ENCODE measurements around the gene SEMA5B.

Gene SEMA5B

DNA sequence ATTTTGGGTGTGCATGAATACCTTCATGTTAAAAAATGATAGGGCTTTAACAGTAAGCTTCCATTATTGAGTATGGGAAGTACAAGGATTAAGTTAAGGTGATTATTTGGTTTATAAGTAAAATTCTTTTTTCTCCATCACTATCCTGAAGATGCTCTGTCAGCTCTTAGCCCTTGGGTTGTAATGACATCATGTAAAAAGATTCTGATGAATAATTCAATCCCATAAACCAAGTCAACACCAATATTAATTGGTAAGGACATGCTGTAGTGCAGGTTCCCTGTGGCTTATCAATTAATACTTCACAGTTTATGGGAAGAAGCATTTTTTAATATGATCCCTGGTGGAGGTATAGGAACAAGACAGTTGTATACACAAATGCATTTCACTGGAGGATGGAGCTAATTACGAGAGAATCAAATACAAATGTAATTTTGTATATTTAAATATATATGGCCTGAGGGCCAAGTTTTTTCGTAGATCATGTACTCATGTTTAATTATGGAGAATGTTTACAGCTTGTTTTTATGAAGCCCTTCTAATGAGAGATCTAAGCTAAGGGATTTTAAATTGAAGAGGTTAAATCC is 145.1 kb downstream of the SEMA5B start:
- no peak for DNase-seq

DNA sequence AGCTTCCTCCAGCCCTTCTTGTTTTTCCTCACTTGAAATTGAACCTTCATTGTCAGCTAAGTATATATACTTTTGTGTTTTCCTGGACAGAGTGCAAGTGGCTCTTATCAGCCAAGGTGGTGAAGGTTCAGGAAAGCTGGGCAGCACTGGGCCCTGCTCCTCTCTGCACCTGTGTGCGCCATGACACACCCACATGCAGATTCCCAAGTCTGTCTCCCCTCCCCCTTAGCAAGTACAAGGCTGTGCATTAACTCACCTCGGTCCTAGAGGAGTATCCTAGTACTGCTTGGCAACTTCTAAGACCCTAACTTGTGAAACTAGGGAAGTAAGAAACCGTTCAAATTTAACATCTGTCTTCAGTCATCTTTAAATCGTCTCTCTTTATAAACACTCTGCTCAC is 146.9 kb downstream of the SEMA5B start:
- DNase-seq = no peak

DNA sequence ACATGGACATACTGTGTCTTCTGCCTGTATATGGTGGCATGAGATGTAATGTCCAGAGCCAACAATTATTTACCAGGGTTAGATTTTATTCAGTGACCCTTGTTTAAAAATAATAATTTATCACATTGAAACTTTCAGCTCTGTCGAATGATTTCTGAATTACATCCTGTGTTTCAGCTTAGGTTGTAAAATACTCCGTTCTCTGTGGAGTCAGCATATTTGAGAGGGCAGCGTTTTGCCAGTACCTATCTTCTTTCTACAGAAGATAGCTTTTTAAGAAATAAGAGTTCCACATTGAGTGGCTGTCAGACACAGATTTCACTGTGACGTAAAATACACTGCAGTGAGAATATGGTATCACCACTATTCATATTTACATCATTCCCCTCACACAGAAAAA is 147.4 kb downstream of the SEMA5B start:
- no peak for DNase-seq

DNA sequence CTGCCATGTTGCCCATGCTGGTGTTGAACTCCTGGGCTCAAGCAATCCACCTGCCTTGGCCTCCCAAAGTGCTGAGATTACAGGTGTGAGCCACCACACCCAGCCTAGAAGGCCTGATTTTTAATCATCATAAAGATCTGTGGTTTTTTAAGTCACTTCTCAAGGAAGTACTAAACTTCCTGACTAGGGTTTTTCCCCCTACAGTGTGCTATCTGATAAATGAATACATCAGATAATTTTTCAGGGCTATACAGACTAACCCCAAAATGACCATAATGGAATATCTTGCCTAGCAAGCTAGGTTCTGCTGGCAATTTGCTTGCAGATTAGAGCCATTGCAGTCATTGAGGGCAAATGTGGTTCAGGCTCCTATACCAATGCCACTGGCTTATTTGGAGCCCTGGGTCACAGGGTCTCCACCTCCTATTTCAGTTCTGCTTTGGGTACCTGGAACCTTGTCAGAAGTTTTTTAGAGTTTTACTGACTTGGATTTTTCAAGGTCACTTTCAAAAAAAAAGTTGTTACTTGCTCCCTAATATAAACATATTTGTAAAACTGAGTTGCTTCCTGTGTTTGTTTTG is 151.9 kb downstream of the SEMA5B start:
- DNase-seq = no peak

DNA sequence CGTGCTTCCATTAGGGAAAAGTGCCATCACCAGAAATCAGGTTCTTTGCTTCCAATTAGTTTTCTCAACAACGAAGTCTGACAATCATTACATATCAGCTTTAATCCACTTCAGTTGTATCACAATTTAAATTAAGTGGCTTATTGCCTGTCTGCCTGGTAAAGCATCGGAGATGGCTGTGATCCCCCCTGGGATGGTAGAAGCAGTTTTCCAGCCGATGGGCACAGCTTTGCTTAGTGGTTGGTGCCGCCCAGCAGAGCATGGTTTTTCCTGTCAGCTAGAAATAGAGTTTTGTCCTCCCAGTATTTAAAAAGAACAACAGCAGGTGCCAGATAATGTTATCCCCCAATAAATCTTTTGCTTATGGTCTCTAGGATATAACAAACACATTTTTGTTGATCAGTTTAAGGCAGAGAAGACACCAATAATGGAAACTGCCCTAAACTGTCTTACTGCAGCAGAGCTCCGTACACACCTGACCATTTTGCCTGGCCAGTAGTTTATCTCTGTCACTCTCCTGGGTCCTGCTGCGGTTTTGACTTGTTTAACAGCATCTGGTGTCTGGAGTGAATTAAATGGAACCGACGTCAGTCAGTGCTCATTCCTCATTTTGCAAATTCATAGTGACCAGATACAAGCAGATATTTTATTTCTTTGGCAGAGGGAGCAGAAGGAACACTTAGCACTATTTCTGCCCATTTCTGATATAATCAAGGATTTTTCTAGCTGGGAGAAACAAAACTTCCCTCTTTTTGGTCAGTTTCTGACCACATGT is 153.6 kb downstream of the SEMA5B start:
- no peak for DNase-seq

DNA sequence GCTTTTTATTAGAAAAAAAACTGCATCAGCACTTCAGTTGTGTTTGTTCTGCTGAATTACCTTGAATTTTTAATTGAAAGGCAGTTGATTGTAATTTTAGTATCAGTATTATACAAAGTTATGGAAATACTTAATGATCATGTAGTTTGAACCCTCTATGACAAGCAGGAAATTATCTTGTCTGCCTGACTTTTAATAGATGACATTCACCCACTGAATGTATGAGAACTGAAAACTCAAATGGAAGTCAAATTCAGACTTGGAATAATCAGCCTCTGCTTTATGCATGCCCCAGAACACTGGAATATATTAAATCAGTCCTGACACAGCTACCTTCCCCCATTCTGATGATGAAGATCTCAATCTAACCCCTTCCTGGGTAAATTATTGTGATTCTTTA is 159.2 kb downstream of the SEMA5B start:
- no peak for DNase-seq

DNA sequence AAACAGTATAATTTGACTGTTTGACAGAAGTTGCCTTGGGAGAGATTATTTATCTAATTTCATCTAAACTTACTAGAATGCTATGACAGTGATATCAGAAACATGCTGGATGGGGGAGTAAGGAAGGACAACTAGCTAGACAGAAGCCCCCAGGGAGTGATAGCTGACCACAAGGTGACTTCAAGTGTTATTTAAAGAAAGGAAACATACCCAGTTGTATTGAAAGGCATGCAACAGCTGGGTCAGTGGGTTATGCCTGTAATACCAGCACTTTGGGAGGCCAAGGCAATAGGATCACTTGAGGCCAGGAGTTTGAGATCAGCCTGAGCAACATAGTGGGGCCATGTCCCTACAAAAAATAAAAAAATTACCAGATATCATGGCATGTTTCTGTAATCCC is 163.1 kb downstream of the SEMA5B start:
- DNase-seq = no peak

DNA sequence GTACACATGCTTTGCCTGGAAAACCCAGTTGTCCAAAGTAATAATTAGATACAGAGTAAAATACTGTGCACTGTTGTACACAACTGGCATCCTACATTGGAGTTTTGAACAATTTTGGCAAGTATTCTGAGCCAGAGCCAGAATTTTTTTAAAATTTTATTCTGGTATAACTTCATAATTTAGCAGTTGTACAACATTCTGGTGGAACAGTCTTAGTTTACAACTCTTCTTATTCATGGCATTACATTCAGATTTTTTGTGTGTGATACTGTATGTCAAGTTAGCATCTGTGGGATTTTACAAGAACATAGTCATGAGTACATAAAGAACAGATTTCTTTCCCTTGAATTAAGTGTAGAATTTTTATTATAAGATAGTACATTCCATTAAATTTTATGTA is 165.2 kb downstream of the SEMA5B start:
- no peak for DNase-seq

Data from CD4-positive, alpha-beta T cell treated with Interleukin-15 for 1 hour (primary cell).